OCI-LY1 (cell line): Measurements from ENCODE around the gene PRR14L.

Source experiments
- EZH2 ChIP-seq: fragments of 200-600 bp; sonication (generic), shearing (Covaris generic); IDR thresholded peaks from 2 replicates; pipeline ENCODE4 v1.8.0; 2017; ENCODE audit warnings: borderline replicate concordance, mixed run types, mild to moderate bottlenecking, antibody characterized with exemption, low read length, moderate library complexity, mixed read lengths
- TF ChIP-seq, protein P1 (sequence below): fragments of 200-600 bp; sonication (generic), shearing (Covaris generic); IDR thresholded peaks from 2 replicates; pipeline ENCODE4 v1.5.1; 2017; ENCODE audit warnings: mild to moderate bottlenecking, antibody characterized with exemption, low read length, moderate library complexity, mixed read lengths

DNA sequence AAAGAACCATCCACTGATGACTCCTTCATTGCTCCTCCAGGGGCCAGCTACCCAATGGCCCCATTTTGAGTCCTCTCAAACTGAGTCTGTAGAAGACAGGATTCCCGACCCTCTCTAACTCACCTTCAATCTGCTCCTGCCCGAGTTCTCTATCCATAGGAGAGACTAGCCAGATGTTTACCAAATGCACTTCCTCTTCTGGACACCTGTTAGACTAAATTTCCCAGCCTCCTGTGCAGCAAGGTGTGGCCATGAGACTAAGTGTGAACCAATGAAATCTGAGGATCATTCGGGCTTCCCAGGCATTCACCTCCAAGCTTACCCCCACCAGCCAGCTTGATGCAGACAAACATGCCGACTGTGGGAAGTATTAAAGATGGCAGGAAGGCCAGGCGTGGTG is 95.5 kb downstream of the PRR14L start:
- TF ChIP-seq, protein P1, sequence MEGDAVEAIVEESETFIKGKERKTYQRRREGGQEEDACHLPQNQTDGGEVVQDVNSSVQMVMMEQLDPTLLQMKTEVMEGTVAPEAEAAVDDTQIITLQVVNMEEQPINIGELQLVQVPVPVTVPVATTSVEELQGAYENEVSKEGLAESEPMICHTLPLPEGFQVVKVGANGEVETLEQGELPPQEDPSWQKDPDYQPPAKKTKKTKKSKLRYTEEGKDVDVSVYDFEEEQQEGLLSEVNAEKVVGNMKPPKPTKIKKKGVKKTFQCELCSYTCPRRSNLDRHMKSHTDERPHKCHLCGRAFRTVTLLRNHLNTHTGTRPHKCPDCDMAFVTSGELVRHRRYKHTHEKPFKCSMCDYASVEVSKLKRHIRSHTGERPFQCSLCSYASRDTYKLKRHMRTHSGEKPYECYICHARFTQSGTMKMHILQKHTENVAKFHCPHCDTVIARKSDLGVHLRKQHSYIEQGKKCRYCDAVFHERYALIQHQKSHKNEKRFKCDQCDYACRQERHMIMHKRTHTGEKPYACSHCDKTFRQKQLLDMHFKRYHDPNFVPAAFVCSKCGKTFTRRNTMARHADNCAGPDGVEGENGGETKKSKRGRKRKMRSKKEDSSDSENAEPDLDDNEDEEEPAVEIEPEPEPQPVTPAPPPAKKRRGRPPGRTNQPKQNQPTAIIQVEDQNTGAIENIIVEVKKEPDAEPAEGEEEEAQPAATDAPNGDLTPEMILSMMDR, result no peak
- TF ChIP-seq EZH2, result no peak
